ENCODE data around the gene WNK2. TPM values are rescaled to one million over a fixed set of nuclear protein-coding genes. Genes with fewer than 3 reads are reported as not detected.

The WNK2 gene
- total RNA-seq, 1 experiment from 2014 or later, result 69.4 TPM

- Mint-ChIP-seq H3K4me3 (no peak overlapping the region), H3K27me3 (ENCODE audit: low read depth) (no peaks in the 10 kb centered on the region; the same call in 1 of the 2 replicates), H3K9me3 (no peaks in the 10 kb centered on the region), H3K4me1 (peaks cover 8 to 15% of the 10 kb centered on the region in 2 experiments), H3K36me3 (ENCODE audit: insufficient read depth in 1 of 3, low read depth in 3 of 3) (peaks cover 0 to 4% (median 3%) of the 10 kb centered on the region in 3 experiments; a peak in 3 of 7 replicates), H3K27ac (no peak overlapping the region)
- Histone ChIP-seq H2BK120ac (ENCODE audit: low read depth, low read length, poor library complexity, severe bottlenecking) (no peak overlapping the region), H3K4ac (ENCODE audit: low read depth, low read length) (no peak overlapping the region), H3K27ac (ENCODE audit: insufficient read length, low read depth, low read length) (no peak overlapping the region), H2BK12ac (ENCODE audit: insufficient read length, low read depth, low read length) (no peak overlapping the region), H4K20me1 (ENCODE audit: control insufficient read depth, insufficient read depth, insufficient read length) (no peaks in the 10 kb centered on the region), H4K5ac (ENCODE audit: insufficient read length, low read depth, low read length) (no peak overlapping the region), H3K56ac (ENCODE audit: insufficient read length, low read depth, low read length) (no peak overlapping the region), H3K27me3 (ENCODE audit: insufficient read depth, low read length) (no peaks in the 10 kb centered on the region), H3K4me2 (ENCODE audit: insufficient read depth, insufficient read length, low read length) (no peak overlapping the region), H3K18ac (ENCODE audit: insufficient read length, low read depth, low read length) (no peak overlapping the region), H3K14ac (ENCODE audit: insufficient read depth, low read length) (no peak overlapping the region), H3K23me2 (ENCODE audit: insufficient read length, low read depth, low read length, poor library complexity, severe bottlenecking) (no peaks in the 10 kb centered on the region), H4K91ac (ENCODE audit: insufficient read length, low read depth, low read length) (no peak overlapping the region), H3K79me1 (ENCODE audit: insufficient read depth, low read depth, low read length, poor library complexity, severe bottlenecking) (no peaks in the 10 kb centered on the region), H3K23ac (ENCODE audit: insufficient read length, low read depth, low read length) (no peak overlapping the region), H3K4me1 (ENCODE audit: insufficient read depth, low read length) (no peaks in the 10 kb centered on the region), H4K8ac (replicated peaks; ENCODE audit: insufficient read length, low read depth, low read length) (no peak overlapping the region), H3K9me3 (ENCODE audit: control insufficient read depth, low read depth, low read length) (no peaks in the 10 kb centered on the region), H2AFZ (ENCODE audit: low read length) (no peak overlapping the region), H2BK5ac (ENCODE audit: insufficient read length, low read length) (no peak overlapping the region), H2BK15ac (ENCODE audit: low read depth, low read length) (no peak overlapping the region), H3K9ac (ENCODE audit: extremely low read depth, insufficient read length, low read length) (no peak overlapping the region), H2BK20ac (ENCODE audit: low read depth, low read length, poor library complexity, severe bottlenecking) (no peak overlapping the region), H3K79me2 (ENCODE audit: insufficient read depth, low read length) (no peaks in the 10 kb centered on the region), H2AK5ac (ENCODE audit: insufficient read length, low read length) (no peak overlapping the region), H3T11ph (ENCODE audit: low read length) (no peak overlapping the region)
- DNase-seq, result peak; percentile 26
- no peak for TF ChIP-seq CTCF (conservative IDR thresholded peaks at IDR 0.05)
- no CpG with 5 or more reads among the region's 19 CpGs for WGBS (ENCODE audit: extremely low coverage, insufficient read length, low lambda C conversion rate)
Observed at GRCh38 chr9:93303806-93304573, 120.1 kb downstream of the WNK2 start.

All from H9 (cell line).